Colonic mucosa (tissue), 4 donors: ENCODE results near the gene RAI14. TPM values are rescaled to one million over a fixed set of nuclear protein-coding genes. Genes with fewer than 3 reads are reported as not detected.

Source experiments
- DNase-seq: peaks from one replicate; pipeline ENCODE4 v3.0.0-alpha.2; 2020
- H3K27ac ChIP-seq: fragments of 200-600 bp; one replicate; pipeline ENCODE4 v1.8.0; 2021
- H3K27me3 ChIP-seq: fragments of 200-600 bp; one replicate; pipeline ENCODE4 v1.8.0; 2021
- H3K36me3 ChIP-seq: fragments of 200-600 bp; one replicate; pipeline ENCODE4 v1.8.0; 2021
- H3K4me1 ChIP-seq: fragments of 200-600 bp; one replicate; pipeline ENCODE4 v1.8.0; 2021; ENCODE audit warnings: mild to moderate bottlenecking
- H3K4me3 ChIP-seq: fragments of 200-600 bp; one replicate; pipeline ENCODE4 v1.8.0; 2021
- H3K9ac ChIP-seq, 2 donors: one replicate each; pipeline ENCODE4 v1.7.0; 2013; ENCODE audit warnings: control low read depth in 2 of 2, low read depth in 2 of 2, low read length in 2 of 2
- H3K9me3 ChIP-seq: fragments of 200-600 bp; one replicate; pipeline ENCODE4 v1.8.0; 2021
- intact Hi-C: fragments of 100-400 bp; cut with DNase I; formaldehyde crosslinking; loops from one replicate; pipeline ENCODE4 v1.14.1; 2022
- total RNA-seq, 2 donors: library from RNA; stranded (reverse); fragmentation: NEBNext Ultra II Directional in 1 of 2; extraction: Animal tissue kit (Norgen Biotek cat#: 25700) in 1 of 2; gene quantifications; one replicate each; pipeline ENCODE4 v1.2.1, GENCODE V29; 2021
- TF ChIP-seq, protein P1 (sequence below): fragments of 200-600 bp; IDR thresholded peaks from one replicate; pipeline ENCODE4 v1.8.0; 2022; ENCODE audit warnings: antibody characterized with exemption, mild to moderate bottlenecking
- donor health status: healthy.
- donor health status: DM: no; HTN: no; CAD: no.
- donor health status: DM: no; HTN: no; CAD: no.

Gene RAI14
- total RNA-seq, 2 donors from 2014 or later = 15.9 to 25.7 TPM

DNA sequence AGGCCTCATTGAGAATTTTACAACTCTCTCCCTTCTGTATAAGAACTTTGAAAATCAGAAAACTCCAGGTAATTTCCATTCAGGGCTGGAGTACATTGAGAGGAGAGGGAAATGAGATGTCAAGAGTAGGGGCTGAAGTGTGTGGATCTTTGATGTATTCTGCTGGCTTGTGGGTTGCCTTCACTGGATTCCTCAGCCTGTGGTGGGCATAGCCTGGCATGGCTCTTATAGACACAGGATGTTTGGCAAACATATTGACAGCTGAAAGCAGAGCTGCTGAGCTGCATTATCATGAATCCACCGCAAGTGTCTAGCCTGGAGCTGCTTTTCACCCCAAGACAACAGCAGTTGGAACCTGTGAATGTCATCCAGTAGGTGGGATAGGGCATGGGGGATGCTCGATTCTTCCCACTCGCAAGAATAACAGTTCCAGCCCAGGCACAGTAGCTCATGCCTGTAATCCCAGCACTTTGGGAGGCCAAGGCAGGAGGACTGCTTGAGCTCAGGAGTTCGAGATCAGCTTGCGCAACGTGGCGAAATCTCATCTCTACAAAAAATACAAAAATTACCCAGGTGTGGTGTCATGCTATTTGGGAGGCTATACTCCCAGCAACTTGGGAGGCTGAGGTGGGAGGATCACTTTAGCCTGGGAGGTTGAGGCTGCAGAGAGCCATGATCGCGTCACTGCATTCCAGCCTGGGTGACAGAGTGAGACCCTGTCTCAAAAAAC lies 146.9 kb downstream of the RAI14 start:
- DNase-seq = no peak
- TF ChIP-seq, protein P1, sequence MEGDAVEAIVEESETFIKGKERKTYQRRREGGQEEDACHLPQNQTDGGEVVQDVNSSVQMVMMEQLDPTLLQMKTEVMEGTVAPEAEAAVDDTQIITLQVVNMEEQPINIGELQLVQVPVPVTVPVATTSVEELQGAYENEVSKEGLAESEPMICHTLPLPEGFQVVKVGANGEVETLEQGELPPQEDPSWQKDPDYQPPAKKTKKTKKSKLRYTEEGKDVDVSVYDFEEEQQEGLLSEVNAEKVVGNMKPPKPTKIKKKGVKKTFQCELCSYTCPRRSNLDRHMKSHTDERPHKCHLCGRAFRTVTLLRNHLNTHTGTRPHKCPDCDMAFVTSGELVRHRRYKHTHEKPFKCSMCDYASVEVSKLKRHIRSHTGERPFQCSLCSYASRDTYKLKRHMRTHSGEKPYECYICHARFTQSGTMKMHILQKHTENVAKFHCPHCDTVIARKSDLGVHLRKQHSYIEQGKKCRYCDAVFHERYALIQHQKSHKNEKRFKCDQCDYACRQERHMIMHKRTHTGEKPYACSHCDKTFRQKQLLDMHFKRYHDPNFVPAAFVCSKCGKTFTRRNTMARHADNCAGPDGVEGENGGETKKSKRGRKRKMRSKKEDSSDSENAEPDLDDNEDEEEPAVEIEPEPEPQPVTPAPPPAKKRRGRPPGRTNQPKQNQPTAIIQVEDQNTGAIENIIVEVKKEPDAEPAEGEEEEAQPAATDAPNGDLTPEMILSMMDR = no peak
- intact Hi-C loops = no loop called here

DNA sequence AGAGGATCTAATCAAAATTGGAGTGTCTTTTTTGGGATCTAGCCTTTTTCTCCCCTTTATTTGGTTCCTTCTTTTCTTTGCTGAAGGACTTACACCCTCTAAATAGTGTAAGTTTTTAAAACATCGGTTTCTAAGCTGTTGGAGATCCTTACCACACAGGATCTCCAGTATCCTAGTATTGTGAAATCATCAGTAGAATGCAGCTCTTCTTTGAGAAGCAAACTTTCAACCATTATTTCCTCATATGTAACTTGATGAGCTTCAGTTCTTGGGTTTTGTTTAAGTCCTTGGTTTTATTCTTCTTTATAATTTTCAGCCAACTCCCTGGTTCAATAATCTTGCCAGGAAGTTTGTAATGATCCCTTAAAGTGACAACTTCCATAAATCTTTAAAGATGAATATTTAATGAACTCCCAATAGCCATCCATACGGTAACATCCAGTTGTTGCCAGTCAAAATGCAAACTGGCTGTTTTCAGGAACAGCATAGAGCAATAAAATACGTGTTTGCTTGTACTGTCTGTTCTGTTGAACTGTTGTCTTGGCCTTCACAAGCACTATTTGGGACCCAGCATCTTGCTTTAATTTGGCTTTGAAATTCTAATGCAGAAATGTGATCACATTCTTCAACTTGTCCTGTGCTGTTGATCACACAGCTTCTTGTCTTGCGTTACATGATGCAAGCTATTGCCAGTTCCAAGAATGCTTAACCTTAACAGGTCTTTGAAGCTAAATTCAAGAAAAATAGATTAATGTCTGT lies 148.0 kb downstream of the RAI14 start:
- intact Hi-C loops = no loop called here
- no peaks in the 10 kb centered on the region for H3K4me1 ChIP-seq
- no peak for DNase-seq
- no peaks in the 10 kb centered on the region for H3K27me3 ChIP-seq
- no peak overlapping the region for H3K9ac ChIP-seq
- TF ChIP-seq, protein P1 = no peak
- no peak overlapping the region for H3K4me3 ChIP-seq
- no peak overlapping the region for H3K27ac ChIP-seq
- no peaks in the 10 kb centered on the region for H3K36me3 ChIP-seq
- H3K9me3 ChIP-seq = no peaks in the 10 kb centered on the region

More for the DNA sequence above, 146.9 kb downstream of the RAI14 start:
- no peaks in the 10 kb centered on the region for H3K4me1 ChIP-seq
- no peak overlapping the region for H3K9ac ChIP-seq
- no peaks in the 10 kb centered on the region for H3K9me3 ChIP-seq
- H3K27ac ChIP-seq = no peak overlapping the region
- no peaks in the 10 kb centered on the region for H3K36me3 ChIP-seq
- no peaks in the 10 kb centered on the region for H3K27me3 ChIP-seq
- H3K4me3 ChIP-seq = no peak overlapping the region

GRCh38 chr5:34804913-34805312 lies 148.8 kb downstream of the RAI14 start:
- H3K27ac ChIP-seq = no peak overlapping the region
- no peaks in the 10 kb centered on the region for H3K27me3 ChIP-seq
- H3K9ac ChIP-seq = no peak overlapping the region
- intact Hi-C loops = no loop called here
- H3K36me3 ChIP-seq = no peaks in the 10 kb centered on the region
- no peaks in the 10 kb centered on the region for H3K4me1 ChIP-seq
- DNase-seq = no peak
- H3K4me3 ChIP-seq = no peak overlapping the region
- H3K9me3 ChIP-seq = no peaks in the 10 kb centered on the region
- TF ChIP-seq, protein P1 = no peak

DNA sequence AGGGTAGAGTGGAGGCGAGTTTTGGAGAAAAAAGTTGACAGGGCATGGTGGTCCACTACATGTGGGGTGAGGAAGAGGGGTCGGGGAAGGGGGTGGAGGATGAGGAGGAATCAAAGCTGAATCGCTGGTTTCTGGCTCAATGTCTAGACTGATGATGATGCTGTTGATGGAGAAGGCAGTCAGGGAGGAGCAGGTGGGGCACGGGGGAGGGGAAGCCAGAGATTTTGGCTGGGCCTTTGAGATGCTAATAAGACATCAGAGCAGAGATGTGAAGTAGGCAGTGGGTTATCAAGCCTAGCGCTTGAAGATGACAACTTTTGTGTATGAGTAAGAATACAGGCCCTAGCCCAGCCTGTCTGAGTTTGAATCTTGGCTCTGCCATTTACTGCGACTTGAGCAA lies 150.4 kb downstream of the RAI14 start:
- Histone ChIP-seq H3K27me3 (no peaks in the 10 kb centered on the region), H3K27ac (no peak overlapping the region), H3K9me3 (no peaks in the 10 kb centered on the region), H3K4me3 (no peak overlapping the region), H3K36me3 (no peaks in the 10 kb centered on the region), H3K9ac (no peak overlapping the region), H3K4me1 (no peaks in the 10 kb centered on the region)
- intact Hi-C loops = no loop called here
- TF ChIP-seq, protein P1 = no peak
- no peak for DNase-seq

DNA sequence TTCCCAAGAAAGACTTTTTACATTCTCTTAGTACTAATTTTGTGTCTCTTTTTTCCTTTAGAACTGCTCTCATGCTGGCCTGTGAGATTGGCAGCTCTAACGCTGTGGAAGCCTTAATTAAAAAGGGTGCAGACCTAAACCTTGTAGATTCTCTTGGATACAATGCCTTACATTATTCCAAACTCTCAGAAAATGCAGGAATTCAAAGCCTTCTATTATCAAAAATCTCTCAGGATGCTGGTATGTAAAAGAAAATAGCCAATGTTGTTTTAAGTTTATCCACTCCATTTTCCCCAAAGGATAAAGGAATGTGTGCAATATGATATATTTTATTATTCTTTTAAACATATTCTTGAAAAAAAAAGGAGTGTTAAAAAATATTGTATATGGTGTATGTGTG lies 155.6 kb downstream of the RAI14 start:
- Histone ChIP-seq H3K4me3 (no peak overlapping the region), H3K27ac (no peak overlapping the region), H3K9ac (no peak overlapping the region), H3K27me3 (no peaks in the 10 kb centered on the region), H3K36me3 (no peaks in the 10 kb centered on the region), H3K9me3 (no peaks in the 10 kb centered on the region), H3K4me1 (no peaks in the 10 kb centered on the region)
- TF ChIP-seq, protein P1 = no peak
- intact Hi-C loops = no loop called here
- no peak for DNase-seq
